ENCODE measurements around the gene SOCS1.
"Not testable (repeated sequence)": the region's sequence is repeated elsewhere in the genome, so short reads cannot be mapped to it uniquely, and the experiment has no call there.

SOCS1 gene

GRCh38 chr16:11255737-11256660, at the start of gene SOCS1:
Gene SOCS1, minus strand, starts transcription at chr16:11256204. Its CDS starts 726 bp downstream, at chr16:11255478.
- peak; percentile 94 for DNase-seq

- DNase-seq: peak; percentile 22
Observed at GRCh38 chr16:11303405-11304138, 47.6 kb upstream of the SOCS1 start.

- peak; percentile 33 for DNase-seq
Observed at GRCh38 chr16:11302977-11303376, 47.0 kb upstream of the SOCS1 start.

GRCh38 chr16:11301645-11302501, 45.9 kb upstream of the SOCS1 start:
- DNase-seq: no peak

GRCh38 chr16:11300560-11300892, 44.5 kb upstream of the SOCS1 start:
- no peak for DNase-seq

GRCh38 chr16:11299865-11300559, 44.0 kb upstream of the SOCS1 start:
- no peak for DNase-seq

- not testable (repeated sequence) for DNase-seq
Observed at GRCh38 chr16:11298950-11299547, 43.0 kb upstream of the SOCS1 start.

GRCh38 chr16:11298143-11298900, 42.3 kb upstream of the SOCS1 start:
- DNase-seq: no peak

- DNase-seq: peak; percentile 74
Observed at GRCh38 chr16:11297492-11298142, 41.6 kb upstream of the SOCS1 start.

- DNase-seq: peak; percentile 31
Observed at GRCh38 chr16:11296706-11297491, 40.9 kb upstream of the SOCS1 start.

- DNase-seq: no peak
Observed at GRCh38 chr16:11296351-11296705, 40.3 kb upstream of the SOCS1 start.

GRCh38 chr16:11295672-11296071, 39.7 kb upstream of the SOCS1 start:
- DNase-seq: no peak

GRCh38 chr16:11292076-11292748, 36.2 kb upstream of the SOCS1 start:
- DNase-seq: no peak

- DNase-seq: peak; percentile 62
Observed at GRCh38 chr16:11291091-11291703, 35.2 kb upstream of the SOCS1 start.

- no peak for DNase-seq
Observed at GRCh38 chr16:11290102-11290893, 34.3 kb upstream of the SOCS1 start.

GRCh38 chr16:11289696-11290095, 33.7 kb upstream of the SOCS1 start:
- DNase-seq: not testable (repeated sequence)

GRCh38 chr16:11289202-11289601, 33.2 kb upstream of the SOCS1 start:
- no peak for DNase-seq

- DNase-seq: no peak
Observed at GRCh38 chr16:11285842-11286241, 29.8 kb upstream of the SOCS1 start.
